GM21619 (cell line): Measurements from ENCODE around the gene PUDP.
"Not testable (repeated sequence)": the region's sequence is repeated elsewhere in the genome, so short reads cannot be mapped to it uniquely, and the experiment has no call there.

Experiments
- ATAC-seq: cut with Tn5 transposase; IDR thresholded peaks from one replicate; pipeline ENCODE4 v1.9.1; 2021; ENCODE audit not compliant: unreplicated experiment

Gene PUDP

GRCh38 chrX:7110821-7111276 is 37.1 kb downstream of the PUDP start:
- ATAC-seq, result peak; percentile 54

- ATAC-seq, result peak; percentile 79
These were observed 37.8 kb downstream of the PUDP start for GRCh38 chrX:7109838-7110793.

- no peak for ATAC-seq
These were observed 38.9 kb downstream of the PUDP start for GRCh38 chrX:7109049-7109531.

- no peak for ATAC-seq
These were observed 39.9 kb downstream of the PUDP start for GRCh38 chrX:7108030-7108429.

- no peak for ATAC-seq
These were observed 41.3 kb downstream of the PUDP start for GRCh38 chrX:7106649-7107048.

- no peak for ATAC-seq
These were observed 45.8 kb downstream of the PUDP start for GRCh38 chrX:7102119-7102518.

- no peak for ATAC-seq
These were observed 47.9 kb downstream of the PUDP start for GRCh38 chrX:7100022-7100421.

- not testable (repeated sequence) for ATAC-seq
These were observed 52.3 kb downstream of the PUDP start for GRCh38 chrX:7095657-7096056.

- ATAC-seq, result no peak
These were observed 54.6 kb downstream of the PUDP start for GRCh38 chrX:7093305-7093704.

GRCh38 chrX:7092543-7092942 is 55.4 kb downstream of the PUDP start:
- ATAC-seq, result no peak

GRCh38 chrX:7091923-7092322 is 56.0 kb downstream of the PUDP start:
- ATAC-seq, result no peak

GRCh38 chrX:7090641-7091040 is 57.3 kb downstream of the PUDP start:
- no peak for ATAC-seq

- ATAC-seq, result peak; percentile 46
These were observed 58.9 kb downstream of the PUDP start for GRCh38 chrX:7088968-7089615.

- ATAC-seq, result peak; percentile 41
These were observed 61.6 kb downstream of the PUDP start for GRCh38 chrX:7086384-7086783.

GRCh38 chrX:7085879-7086278 is 62.1 kb downstream of the PUDP start:
- ATAC-seq, result no peak

GRCh38 chrX:7084841-7085240 is 63.1 kb downstream of the PUDP start:
- no peak for ATAC-seq

GRCh38 chrX:7083468-7084396 is 64.2 kb downstream of the PUDP start:
- ATAC-seq, result peak; percentile 72

GRCh38 chrX:7083021-7083420 is 64.9 kb downstream of the PUDP start:
- no peak for ATAC-seq

GRCh38 chrX:7082556-7082955 is 65.4 kb downstream of the PUDP start:
- ATAC-seq, result no peak

- ATAC-seq, result no peak
These were observed 70.4 kb downstream of the PUDP start for GRCh38 chrX:7077241-7078230.
